GM23338 (cell line): ENCODE measurements around the gene SUMF1. TPM values are rescaled to one million over a fixed set of nuclear protein-coding genes. Genes with fewer than 3 reads are reported as not detected.

Experiments used
- ATAC-seq: fragments of 200-7000 bp; cut with Tn5 transposase; 3 replicates; pipeline ENCODE4 v1.9.1; 2020
- DNase-seq: peaks from one replicate; pipeline ENCODE4 v3.0.0-alpha.2; 2015; ENCODE audit warnings: low spot score
- H2AFZ ChIP-seq: fragments of 200-600 bp; sonication (generic); 2 replicates; pipeline ENCODE4 v1.8.0; 2016; ENCODE audit warnings: antibody characterized with exemption, mild to moderate bottlenecking, moderate library complexity
- H3F3A ChIP-seq: fragments of 200-600 bp; sonication (generic); replicated peaks from 2 replicates; pipeline ENCODE4 v1.8.0; 2017; ENCODE audit warnings: antibody characterized with exemption, mixed run types, low read depth
- H3K27ac ChIP-seq: fragments of 200-600 bp; sonication (generic); 2 replicates; pipeline ENCODE4 v1.6.1; 2016; ENCODE audit warnings: low read depth
- H3K27me3 ChIP-seq: fragments of 200-600 bp; sonication (generic); 2 replicates; pipeline ENCODE4 v1.8.0; 2016; ENCODE audit warnings: mild to moderate bottlenecking, mixed run types, moderate library complexity; ENCODE audit not compliant: insufficient read depth
- H3K36me3 ChIP-seq: fragments of 200-600 bp; sonication (generic); 2 replicates; pipeline ENCODE4 v1.8.0; 2016; ENCODE audit warnings: mild to moderate bottlenecking; ENCODE audit not compliant: insufficient read depth
- H3K4me1 ChIP-seq: fragments of 200-600 bp; sonication (generic); 2 replicates; pipeline ENCODE4 v1.8.0; 2016; ENCODE audit warnings: mild to moderate bottlenecking, moderate library complexity; ENCODE audit not compliant: insufficient read depth
- H3K4me2 ChIP-seq: fragments of 200-600 bp; sonication (generic); 2 replicates; pipeline ENCODE4 v1.7.1; 2017; ENCODE audit warnings: mixed run types
- H3K4me3 ChIP-seq: fragments of 200-600 bp; sonication (generic); 2 replicates; pipeline ENCODE4 v1.6.1; 2016; ENCODE audit warnings: mixed run types
- H3K79me2 ChIP-seq: fragments of 200-600 bp; sonication (generic); replicated peaks from 2 replicates; pipeline ENCODE4 v1.8.0; 2017; ENCODE audit warnings: mild to moderate bottlenecking; ENCODE audit not compliant: insufficient read depth
- H3K9me2 ChIP-seq: fragments of 200-600 bp; sonication (generic); 2 replicates; pipeline ENCODE4 v1.8.0; 2017; ENCODE audit not compliant: insufficient read depth
- H4K20me1 ChIP-seq: fragments of 200-600 bp; sonication (generic); replicated peaks from 2 replicates; pipeline ENCODE4 v1.8.0; 2017; ENCODE audit warnings: mild to moderate bottlenecking; ENCODE audit not compliant: insufficient read depth
- H3K27ac Mint-ChIP-seq: 2 replicates; pipeline ENCODE4 v1.8.0; 2020; ENCODE audit warnings: inconsistent platforms, mild to moderate bottlenecking, moderate library complexity, mixed read lengths
- H3K27me3 Mint-ChIP-seq: 3 replicates; pipeline ENCODE4 v1.8.0; 2022; ENCODE audit warnings: low read depth, mild to moderate bottlenecking, moderate library complexity, mixed read lengths, inconsistent platforms; ENCODE audit not compliant: insufficient read depth, poor library complexity
- H3K36me3 Mint-ChIP-seq: 3 replicates; pipeline ENCODE4 v1.8.0; 2021; ENCODE audit warnings: low read depth, mild to moderate bottlenecking, inconsistent platforms, moderate library complexity, mixed read lengths
- H3K4me1 Mint-ChIP-seq: 3 replicates; pipeline ENCODE4 v1.8.0; 2020; ENCODE audit warnings: mild to moderate bottlenecking, inconsistent platforms, mixed read lengths
- H3K4me3 Mint-ChIP-seq: 3 replicates; pipeline ENCODE4 v1.8.0; 2021; ENCODE audit warnings: moderate library complexity, mild to moderate bottlenecking, inconsistent platforms, mixed read lengths
- H3K9me3 Mint-ChIP-seq: 3 replicates; pipeline ENCODE4 v1.8.0; 2020; ENCODE audit warnings: moderate library complexity, mild to moderate bottlenecking, inconsistent platforms, mixed read lengths
- CREB1 ChIP-seq: fragments of 250-450 bp; sonication (Bioruptor Pico); IDR thresholded peaks from 2 replicates; pipeline ENCODE4 v1.5.0; 2020; ENCODE audit warnings: low read depth, mild to moderate bottlenecking, moderate library complexity
- EZH2 ChIP-seq: fragments of 200-600 bp; sonication (generic); IDR thresholded peaks from one replicate; pipeline ENCODE4 v1.8.0; 2017; ENCODE audit warnings: antibody characterized with exemption, mild to moderate bottlenecking, low read depth; ENCODE audit not compliant: unreplicated experiment
- EZH2phosphoT487 ChIP-seq: fragments of 200-600 bp; sonication (generic); IDR thresholded peaks from one replicate; pipeline ENCODE4 v1.8.1; 2018; ENCODE audit warnings: antibody characterized with exemption; ENCODE audit not compliant: unreplicated experiment
- NANOG ChIP-seq: IDR thresholded peaks from 2 replicates; pipeline ENCODE4 v1.6.1; 2016; ENCODE audit warnings: antibody characterized with exemption, borderline replicate concordance
- REST ChIP-seq: IDR thresholded peaks from one replicate; pipeline ENCODE4 v1.6.1; 2018; ENCODE audit warnings: antibody characterized with exemption; ENCODE audit not compliant: unreplicated experiment
- STAT1 ChIP-seq: IDR thresholded peaks from one replicate; pipeline ENCODE4 v1.6.1; 2016; ENCODE audit warnings: antibody characterized with exemption; ENCODE audit not compliant: unreplicated experiment
- ZNF331 ChIP-seq: fragments of 250-450 bp; sonication (Bioruptor Pico); IDR thresholded peaks from 2 replicates; pipeline ENCODE4 v1.5.0; 2020; ENCODE audit warnings: low read depth, mild to moderate bottlenecking, moderate library complexity
- ZNF462 ChIP-seq: fragments of 250-450 bp; sonication (Bioruptor Pico); IDR thresholded peaks from 2 replicates; pipeline ENCODE4 v1.5.0; 2020; ENCODE audit warnings: mild to moderate bottlenecking, moderate library complexity
- polyA plus RNA-seq: library from polyadenylated mRNA; unstranded; fragments of >200 nt; fragmentation: Nextera tagmentation; extraction: Ambion mirVana; gene quantifications from 2 replicates; pipeline ENCODE4 v1.2.1, GENCODE V29; 2016
- total RNA-seq: library from RNA; depleted of rRNA; stranded (reverse); fragments of >200 nt; shearing (Covaris generic); gene quantifications from 2 replicates; pipeline ENCODE4 v1.2.3, GENCODE V29; 2014
- TF ChIP-seq, protein P1 (sequence below): IDR thresholded peaks from 2 replicates; pipeline ENCODE4 v1.6.1; 2016; ENCODE audit warnings: antibody characterized with exemption
- TF ChIP-seq, protein P2 (sequence below), 2 experiments: fragments of 200-600 bp in 1 of 2; sonication (generic) in 1 of 2; conservative IDR thresholded peaks; 2 replicates each; pipeline versions ENCODE4 v1.5.1 to v1.6.1; 2016 to 2017; ENCODE audit warnings: antibody characterized with exemption in 2 of 2, low read depth in 2 of 2, mild to moderate bottlenecking in 2 of 2, moderate library complexity in 1 of 2

SUMF1 gene
- total and polyA plus RNA-seq, 2 experiments from 2014 or later = 6.9 to 20.3 TPM

GRCh38 chr3:4351164-4351855 lies 115.8 kb downstream of the SUMF1 start (continued):
- no peak for TF ChIP-seq REST
- TF ChIP-seq STAT1 = no peak
- no peak for TF ChIP-seq ZNF331
- no peak for TF ChIP-seq CREB1
- TF ChIP-seq, protein P1, sequence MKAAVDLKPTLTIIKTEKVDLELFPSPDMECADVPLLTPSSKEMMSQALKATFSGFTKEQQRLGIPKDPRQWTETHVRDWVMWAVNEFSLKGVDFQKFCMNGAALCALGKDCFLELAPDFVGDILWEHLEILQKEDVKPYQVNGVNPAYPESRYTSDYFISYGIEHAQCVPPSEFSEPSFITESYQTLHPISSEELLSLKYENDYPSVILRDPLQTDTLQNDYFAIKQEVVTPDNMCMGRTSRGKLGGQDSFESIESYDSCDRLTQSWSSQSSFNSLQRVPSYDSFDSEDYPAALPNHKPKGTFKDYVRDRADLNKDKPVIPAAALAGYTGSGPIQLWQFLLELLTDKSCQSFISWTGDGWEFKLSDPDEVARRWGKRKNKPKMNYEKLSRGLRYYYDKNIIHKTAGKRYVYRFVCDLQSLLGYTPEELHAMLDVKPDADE = no peak
- no peak for TF ChIP-seq NANOG

DNA sequence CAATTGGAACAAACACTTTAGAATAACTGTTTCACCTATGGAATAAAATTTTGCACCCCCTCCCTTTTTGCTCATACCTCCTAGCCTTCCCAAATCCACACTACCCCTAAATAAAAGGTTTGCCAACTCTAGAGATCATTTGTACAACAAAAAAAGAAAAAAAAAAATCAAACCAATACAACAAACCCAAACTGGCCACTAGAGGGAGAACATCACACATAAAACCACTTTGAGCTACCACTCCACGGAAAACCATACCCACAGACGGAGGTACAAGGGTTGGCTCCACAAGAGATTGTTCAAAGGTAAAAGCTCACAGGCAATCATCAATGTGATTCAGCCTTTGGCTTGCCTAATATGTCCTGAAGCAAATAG lies 116.3 kb downstream of the SUMF1 start:
- H3F3A ChIP-seq = no peaks in the 10 kb centered on the region
- H3K79me2 ChIP-seq = no peaks in the 10 kb centered on the region
- no peaks in the 10 kb centered on the region for H3K9me2 ChIP-seq
- Mint-ChIP-seq H3K9me3 (peaks cover 4% of the 10 kb centered on the region; the same call in 1 of the 3 replicates), H3K4me1 (no peaks in the 10 kb centered on the region), H3K36me3 (no peaks in the 10 kb centered on the region), H3K4me3 (no peak overlapping the region), H3K27me3 (peaks cover under 1% of the 10 kb centered on the region), H3K27ac (no peak overlapping the region)
- no peaks in the 10 kb centered on the region for H3K4me1 ChIP-seq
- TF ChIP-seq EZH2phosphoT487 = no peak
- TF ChIP-seq ZNF462 (CRISPR knock-in tag) = no peak
- no peak for TF ChIP-seq EZH2
- TF ChIP-seq, protein P1 = no peak
- TF ChIP-seq, protein P2, sequence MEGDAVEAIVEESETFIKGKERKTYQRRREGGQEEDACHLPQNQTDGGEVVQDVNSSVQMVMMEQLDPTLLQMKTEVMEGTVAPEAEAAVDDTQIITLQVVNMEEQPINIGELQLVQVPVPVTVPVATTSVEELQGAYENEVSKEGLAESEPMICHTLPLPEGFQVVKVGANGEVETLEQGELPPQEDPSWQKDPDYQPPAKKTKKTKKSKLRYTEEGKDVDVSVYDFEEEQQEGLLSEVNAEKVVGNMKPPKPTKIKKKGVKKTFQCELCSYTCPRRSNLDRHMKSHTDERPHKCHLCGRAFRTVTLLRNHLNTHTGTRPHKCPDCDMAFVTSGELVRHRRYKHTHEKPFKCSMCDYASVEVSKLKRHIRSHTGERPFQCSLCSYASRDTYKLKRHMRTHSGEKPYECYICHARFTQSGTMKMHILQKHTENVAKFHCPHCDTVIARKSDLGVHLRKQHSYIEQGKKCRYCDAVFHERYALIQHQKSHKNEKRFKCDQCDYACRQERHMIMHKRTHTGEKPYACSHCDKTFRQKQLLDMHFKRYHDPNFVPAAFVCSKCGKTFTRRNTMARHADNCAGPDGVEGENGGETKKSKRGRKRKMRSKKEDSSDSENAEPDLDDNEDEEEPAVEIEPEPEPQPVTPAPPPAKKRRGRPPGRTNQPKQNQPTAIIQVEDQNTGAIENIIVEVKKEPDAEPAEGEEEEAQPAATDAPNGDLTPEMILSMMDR (conservative IDR thresholded peaks at IDR 0.05; ENCODE audit: low read depth in 2 of 2) = peak; percentile 79 to 92
- ATAC-seq (peak; percentile 43; the same call in 2 of the 3 replicates), DNase-seq (peak; percentile 67)
- H3K4me3 ChIP-seq = no peak overlapping the region
- no peak overlapping the region for H2AFZ ChIP-seq
- no peak overlapping the region for H3K4me2 ChIP-seq
- no peaks in the 10 kb centered on the region for H3K36me3 ChIP-seq
- no peaks in the 10 kb centered on the region for H3K27me3 ChIP-seq
- H3K27ac ChIP-seq = no peak overlapping the region
- no peaks in the 10 kb centered on the region for H4K20me1 ChIP-seq
